Caki2 (cell line): ENCODE measurements around the gene OR2A25. TPM values are rescaled to one million over a fixed set of nuclear protein-coding genes. Genes with fewer than 3 reads are reported as not detected.

Source experiments
- DNase-seq: peaks from one replicate; pipeline ENCODE4 v3.0.0-alpha.2; 2015; ENCODE audit warnings: low read depth
- in situ Hi-C: cut with HindIII; loops from 2 replicates; pipeline ENCODE4 v1.10.0; 2016; ENCODE audit warnings: low sequenced_read_pairs, low pct_unique_long_range_greater_than_20kb, mixed read lengths
- total RNA-seq: library from RNA; depleted of rRNA; stranded (reverse); fragments of >200 nt; shearing (Covaris generic); gene quantifications from 2 replicates; pipeline ENCODE4 v1.2.3, GENCODE V29; 2014; ENCODE audit warnings: low replicate concordance; rRNA removed

The OR2A25 gene, protein sequence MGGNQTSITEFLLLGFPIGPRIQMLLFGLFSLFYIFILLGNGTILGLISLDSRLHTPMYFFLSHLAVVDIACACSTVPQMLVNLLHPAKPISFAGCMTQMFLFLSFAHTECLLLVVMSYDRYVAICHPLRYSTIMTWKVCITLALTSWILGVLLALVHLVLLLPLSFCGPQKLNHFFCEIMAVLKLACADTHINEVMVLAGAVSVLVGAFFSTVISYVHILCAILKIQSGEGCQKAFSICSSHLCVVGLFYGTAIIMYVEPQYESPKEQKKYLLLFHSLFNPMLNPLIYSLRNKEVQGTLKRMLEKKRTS
- not detected in 2 replicates for total RNA-seq

DNA sequence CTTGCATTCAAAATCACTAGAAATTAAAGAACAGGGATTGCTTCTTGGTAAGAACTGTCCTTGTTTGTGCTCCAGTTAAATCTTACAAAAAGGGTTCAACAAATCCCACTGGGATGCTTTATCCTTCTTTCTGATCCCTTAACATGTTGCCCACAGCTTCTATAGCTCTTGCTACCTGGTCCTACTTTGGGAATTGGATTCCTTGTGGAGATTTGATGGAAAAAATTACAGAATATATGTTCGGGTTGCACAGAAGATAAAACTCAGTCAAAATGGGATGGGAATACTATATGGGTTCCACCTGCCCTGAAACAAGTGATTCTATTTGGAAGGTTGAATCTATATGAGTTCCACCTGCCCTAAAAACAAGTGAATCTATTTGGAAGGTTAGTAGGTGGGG, at the start of gene OR2A25:
OR2A25 (plus strand) TSS at position 301 of the 400 bp plus-strand sequence. CDS start 4,409 bp downstream, outside the sequence.
- in situ Hi-C loops = no loop called here
- no peak for DNase-seq

DNA sequence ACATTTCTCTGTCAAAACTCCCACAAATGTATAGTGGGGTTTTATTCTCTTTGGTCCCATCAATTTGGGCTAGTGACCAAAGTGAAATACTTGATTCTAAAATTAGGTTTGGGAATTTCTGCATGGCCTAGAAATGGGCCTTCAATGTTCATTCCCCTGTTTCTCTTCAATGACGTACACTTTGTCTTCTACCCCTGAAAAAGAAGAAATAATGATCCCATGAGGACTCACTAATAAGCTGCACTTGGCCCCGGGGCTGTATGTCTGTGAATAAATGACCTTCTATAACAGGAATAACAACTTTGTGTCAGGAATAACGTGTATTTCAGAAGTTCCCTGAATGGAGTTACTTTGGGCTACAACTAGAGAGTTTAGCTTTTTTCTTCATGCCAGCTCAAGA, 49.3 kb upstream of the OR2A25 start:
- DNase-seq = no peak
- in situ Hi-C loops = no loop called here

DNA sequence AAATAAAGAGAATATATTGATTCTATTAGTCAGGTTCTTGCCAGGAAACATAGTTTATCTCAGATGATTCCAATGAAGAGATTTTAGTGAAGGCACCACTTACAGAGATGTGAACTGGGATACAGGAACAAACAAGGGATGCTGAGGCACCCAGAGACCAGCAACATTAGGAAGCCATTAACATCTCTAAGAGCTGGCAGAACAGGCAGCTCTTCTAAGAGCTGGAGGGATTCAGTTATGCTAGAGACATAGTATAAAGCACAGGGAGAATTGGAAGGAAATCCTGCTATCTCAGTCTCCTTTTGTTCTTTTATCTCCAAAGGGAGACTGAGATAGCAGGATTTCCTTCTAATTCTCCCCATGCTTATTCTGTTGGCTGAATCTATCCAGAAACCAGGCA, 47.4 kb upstream of the OR2A25 start:
- in situ Hi-C loops = no loop called here
- no peak for DNase-seq

DNA sequence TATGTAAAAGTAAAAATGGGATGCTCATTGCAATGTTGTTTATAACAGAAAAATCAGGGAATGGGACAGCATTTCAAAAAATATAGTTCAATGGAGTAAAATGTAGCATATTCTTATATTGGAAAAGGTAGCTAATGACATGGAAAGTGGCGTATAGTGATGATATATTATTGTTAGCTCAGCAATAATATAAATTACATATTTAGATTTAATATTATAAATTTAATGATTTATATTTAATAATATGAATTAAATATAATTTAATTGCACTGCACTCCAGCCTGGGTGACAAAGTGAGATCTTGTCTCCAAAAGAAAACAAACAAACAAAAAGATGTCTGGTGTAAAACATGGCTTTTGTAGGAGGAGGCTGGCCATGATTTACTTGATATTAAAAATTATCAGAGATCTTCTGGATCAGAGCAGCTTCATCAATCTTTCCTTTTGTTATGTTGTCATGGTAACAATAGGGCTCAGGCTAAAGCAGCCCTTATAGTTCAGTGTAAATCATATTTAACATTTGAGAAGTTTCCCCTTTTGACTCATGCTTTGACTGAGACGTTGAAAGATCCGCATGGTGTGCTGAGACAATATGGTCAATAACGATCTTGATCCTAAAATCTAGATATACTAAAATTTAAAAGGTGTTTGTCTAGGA, 46.3 kb upstream of the OR2A25 start:
- DNase-seq = no peak
- in situ Hi-C loops = no loop called here

DNA sequence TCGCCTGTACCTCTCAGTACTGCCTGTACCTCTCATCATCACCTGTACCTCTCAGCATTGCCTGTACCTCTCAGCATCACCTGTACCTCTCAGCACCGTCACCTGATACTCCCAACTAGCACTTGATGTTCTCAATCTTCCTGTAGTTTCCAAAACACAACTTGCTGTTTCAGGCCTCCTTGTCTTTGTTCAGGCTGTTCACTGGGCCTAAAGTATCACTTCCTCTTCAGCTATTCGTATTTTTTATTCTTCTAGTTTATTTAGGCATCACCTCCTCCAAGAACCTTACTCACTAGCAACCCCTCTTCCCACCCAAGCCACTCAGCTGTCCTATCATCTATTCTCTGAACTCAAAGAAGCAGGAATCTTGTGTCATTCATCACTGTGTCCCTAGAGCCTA, 45.4 kb upstream of the OR2A25 start:
- in situ Hi-C loops = no loop called here
- no peak for DNase-seq

DNA sequence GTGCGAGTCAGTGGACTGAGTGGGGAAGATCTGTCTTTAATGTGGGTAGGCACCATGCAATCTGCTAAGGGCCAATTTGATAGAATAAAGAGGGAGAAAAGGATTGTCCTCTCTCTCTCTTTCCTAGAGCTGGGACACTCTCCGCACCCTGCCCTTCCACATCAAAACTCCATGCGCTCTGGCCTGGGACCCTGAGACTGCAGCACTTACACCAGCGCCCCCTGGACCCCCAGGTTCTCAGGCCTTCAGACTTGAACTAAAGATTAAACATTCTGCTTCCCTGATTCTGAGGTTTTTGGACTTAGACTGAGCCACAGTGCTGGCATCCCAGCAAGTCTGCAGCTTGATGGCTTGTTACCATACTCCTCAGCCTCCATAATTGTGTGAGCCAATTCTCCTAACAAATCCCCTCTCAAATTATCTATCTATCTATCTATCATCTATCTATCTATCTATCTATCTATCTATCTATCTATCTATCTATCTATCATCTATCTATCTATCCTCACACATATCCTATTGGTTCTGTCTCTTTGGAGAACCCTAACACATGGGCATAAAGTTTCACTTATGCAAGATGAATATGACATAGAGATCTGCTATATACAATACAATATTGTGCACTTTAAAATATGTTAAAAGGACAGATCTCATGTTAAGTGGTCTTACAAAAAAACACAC, 43.3 kb upstream of the OR2A25 start:
- in situ Hi-C loops = no loop called here
- DNase-seq = no peak

DNA sequence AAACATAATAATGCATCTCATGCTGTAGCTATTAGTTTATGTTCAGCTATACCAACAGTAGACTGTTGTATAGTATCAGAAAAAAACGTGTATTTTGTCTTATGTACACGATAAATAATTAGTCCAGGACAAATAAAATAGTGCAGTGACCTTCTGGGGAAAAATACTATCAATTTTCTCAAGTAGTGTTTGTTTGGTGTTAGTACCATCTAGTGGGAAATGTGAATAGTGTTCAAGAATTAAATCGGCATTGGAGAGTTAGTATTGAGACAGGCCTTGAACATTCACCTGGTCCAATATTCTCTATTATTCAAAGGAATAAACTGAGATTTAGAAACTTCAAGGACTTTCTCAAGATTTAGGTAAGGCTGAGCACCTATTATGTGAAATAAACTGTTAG, 42.5 kb upstream of the OR2A25 start:
- in situ Hi-C loops = no loop called here
- DNase-seq = no peak

DNA sequence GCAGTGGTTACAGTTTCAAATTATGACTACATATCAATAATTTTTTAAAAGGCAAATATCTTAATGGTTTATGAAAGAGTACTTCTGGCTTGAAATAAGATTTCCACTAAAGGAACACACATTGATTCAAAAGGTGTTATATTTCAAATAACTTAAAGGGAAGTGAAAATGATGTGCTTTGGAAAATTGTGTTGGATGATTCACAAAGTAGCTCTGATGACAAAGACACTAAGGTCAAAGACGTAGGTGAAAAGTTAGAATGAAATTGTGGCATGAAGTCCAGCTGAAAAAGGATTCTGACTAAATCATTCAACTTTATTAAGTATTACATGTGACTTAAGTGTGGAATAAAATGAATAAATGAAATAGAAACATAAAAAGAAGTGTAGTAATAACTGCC, 41.6 kb upstream of the OR2A25 start:
- in situ Hi-C loops = no loop called here
- DNase-seq = no peak

DNA sequence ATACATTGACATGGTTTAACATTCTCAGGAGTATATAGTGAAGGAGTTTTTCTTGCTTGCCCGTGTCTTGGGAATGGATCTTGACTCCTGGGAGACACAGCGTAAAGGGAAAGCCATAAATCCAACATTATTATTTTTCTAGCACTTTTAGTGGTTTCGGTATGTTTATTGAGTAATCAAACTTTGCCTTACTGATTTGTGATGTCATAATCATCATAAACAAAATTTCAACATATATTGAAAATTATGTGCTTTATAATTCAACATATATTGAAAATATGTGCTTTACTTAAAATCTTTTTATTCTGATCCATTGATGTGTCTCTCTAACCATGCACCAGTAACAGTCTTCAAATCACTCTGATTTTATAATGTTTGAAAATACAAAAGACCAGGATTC, 41.1 kb upstream of the OR2A25 start:
- DNase-seq = no peak
- in situ Hi-C loops = no loop called here

DNA sequence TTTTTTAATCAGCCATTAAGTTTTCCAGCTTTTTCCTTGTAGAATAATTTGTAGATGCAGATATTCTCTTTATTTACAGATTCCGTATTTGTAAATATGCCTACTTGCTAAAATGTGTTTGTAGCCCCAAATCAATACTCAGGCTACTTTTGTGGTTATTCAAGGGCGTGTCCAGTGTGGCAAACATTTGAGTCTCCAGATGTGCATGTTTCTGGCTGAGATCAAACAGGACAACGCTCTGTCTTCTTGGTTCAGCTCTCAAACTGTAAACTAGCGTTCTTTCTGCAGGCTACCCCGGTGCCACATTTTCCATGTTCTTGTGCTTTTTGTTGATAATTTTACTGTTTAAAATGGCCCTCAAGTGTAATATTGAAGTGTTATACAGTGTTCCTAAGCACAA, 37.1 kb upstream of the OR2A25 start:
- no peak for DNase-seq
- in situ Hi-C loops = no loop called here

DNA sequence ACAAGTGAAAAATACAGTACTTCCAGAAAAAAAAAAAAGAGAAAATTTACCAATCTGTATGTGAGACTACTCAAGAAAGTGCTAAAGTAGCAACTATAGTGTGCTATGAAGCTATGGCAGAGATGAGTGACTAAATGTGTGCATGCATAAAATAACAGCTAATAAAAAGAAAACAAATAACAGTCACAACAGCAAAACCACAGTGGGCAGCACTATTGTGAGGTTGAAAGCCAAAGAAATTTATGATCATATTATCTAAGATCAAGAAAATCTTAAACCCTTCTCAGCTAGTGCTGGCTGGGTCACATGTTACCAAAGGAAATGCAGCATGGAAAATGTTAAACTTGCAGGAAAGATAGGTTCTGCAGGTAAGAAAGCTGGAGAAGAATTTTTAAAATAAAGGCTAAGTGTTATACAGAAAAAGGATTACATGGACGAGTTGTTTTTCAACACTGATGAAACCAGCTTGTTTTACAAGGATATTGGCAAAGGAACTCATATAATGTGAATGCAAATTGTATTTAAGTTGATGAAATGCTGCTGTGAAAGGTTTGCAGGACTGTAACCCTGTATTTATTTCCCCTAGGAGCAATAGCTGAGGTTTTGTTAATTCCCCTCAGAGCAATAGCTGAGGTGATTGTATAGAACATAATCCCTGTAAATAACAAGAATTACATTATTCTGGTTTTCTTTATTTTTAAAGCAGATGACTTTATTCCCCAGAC, 36.5 kb upstream of the OR2A25 start:
- no peak for DNase-seq
- in situ Hi-C loops = no loop called here

DNA sequence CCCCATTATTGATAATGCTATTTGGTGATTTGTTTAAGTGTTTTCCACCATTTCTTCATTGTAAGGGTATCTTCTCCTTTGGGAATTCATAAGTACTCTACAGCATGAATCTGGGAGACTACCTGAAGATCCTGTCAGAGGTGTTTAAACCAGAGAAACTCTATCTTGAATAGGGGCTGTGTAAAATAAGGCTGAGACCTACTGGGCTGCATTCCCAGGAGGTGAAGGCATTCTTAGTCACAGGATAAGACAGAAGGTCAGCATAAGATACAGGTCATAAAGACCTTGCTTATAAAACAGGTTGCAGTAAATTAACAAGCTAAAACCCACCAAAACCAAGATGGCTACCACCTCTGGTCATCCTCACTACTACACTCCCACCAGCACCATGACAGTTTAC, 34.2 kb upstream of the OR2A25 start:
- no peak for DNase-seq
- in situ Hi-C loops = no loop called here

DNA sequence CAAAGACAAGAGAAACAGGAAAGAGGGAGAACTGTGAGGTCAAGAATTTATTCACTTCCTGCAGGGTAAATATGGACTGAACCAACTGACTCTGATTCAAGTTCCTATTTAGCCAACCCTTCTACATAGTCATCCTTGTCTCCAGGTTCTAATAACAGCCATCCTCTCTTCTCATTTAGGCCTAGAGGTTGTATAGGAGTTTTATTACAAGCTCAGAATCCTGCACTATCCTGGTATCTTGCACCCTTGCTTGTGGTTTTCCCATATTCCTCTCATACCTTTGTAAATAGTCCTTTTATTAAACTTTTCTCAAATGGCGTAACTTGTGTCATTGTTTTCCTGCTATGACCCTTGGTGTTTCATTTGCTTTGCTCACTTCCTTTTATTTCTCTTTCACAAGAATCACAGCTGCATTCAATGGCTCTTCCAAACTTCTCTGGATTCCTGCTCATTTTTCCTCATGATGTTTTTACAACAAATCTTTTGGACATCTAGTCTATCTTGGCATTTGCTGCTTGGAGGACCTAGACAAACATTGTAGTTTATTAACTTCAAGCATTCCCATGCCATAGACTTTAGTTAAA, 33.2 kb upstream of the OR2A25 start:
- DNase-seq = no peak
- in situ Hi-C loops = no loop called here

DNA sequence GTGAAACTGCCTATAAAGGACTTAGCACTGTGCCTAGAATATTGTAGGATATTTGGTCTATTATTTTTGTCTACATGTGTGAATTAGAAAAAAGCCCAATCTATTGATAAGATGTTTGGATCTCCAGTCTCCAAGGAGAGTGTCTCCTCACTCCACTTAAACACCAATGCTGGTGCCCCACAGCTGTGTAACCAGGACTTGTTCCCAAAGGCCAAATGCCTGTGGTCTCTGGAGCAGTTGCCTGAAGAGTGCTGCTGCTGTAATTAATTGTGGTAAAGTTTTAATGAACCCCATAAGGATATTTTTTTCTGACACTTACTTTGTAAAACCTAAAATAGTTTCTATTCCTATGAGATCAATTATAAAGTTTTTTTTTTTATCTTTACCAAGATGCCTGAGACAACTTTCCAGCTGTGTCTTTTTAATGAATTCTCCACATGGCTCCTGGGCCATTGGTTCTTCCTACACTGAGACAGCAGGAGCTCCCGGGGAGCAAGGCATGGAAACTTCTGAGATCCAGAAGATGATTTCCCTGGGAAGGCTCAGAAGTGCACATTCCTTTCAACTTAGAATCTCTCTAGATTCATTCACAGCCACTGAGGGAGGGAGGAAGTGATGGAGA, 32.1 kb upstream of the OR2A25 start:
- in situ Hi-C loops = no loop called here
- DNase-seq = no peak

DNA sequence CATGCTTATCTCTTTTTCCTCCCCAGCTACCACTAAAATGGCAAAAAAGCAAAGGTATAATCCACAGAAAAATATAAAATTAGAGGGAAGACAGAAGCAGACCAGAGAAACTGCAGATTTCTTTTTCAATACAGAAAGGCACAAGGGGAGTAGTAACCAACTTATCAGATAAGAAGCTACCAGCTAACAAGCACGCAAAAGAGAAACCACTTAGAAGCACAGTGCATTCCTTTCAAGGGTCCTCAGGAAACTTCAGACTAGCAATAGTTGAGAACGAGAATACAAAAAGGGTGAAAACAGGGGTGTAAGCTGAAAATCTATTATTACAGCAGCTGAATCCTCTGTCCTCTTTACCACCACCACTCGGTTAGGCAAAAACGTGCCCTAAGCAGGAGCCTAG, 30.7 kb upstream of the OR2A25 start:
- in situ Hi-C loops = no loop called here
- no peak for DNase-seq

DNA sequence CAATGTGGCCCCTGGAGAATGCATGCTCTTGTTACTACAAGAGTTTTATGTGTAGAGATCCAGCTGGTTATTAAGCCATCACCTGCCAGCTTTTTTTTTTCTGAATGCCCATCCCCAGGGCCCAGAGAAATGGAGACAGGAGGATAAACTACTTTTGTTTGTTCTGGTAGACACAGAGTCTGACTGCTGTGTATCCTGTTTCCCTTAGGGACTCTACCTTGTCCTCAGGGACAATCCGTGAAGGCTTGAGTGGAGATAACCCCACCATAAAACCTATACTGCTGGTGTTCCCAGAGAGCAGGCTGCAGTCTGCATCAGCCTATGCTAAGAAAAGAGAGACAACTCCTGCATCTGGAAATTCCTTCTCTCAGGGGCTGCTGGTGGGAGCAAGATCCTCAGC, 21.0 kb upstream of the OR2A25 start, which contains the start of gene OR2A5:
OR2A5 (plus strand) TSS at position 301 of the 400 bp plus-strand sequence. CDS start 1,454 bp downstream, outside the sequence.
- DNase-seq = no peak
- in situ Hi-C loops = no loop called here

DNA sequence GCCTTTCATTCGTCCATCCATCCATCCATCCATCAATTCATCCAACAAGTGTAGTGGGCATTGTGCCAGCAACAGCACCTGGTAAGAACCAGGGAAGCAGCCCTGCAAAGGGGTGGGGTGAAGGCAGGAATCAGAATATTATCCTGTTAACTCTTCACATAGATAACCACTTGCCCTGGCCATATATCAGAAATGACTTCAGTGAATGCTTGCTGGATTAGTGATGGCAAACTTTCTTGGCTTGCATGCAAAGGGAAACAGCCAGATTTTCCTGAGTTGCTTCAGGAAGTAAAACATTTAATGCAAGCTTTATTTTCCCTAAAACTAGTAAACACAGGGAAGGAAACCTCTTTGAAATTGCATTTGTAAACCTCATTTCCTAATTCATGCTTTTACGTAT, 20.1 kb upstream of the OR2A25 start:
- in situ Hi-C loops = no loop called here
- DNase-seq = no peak

DNA sequence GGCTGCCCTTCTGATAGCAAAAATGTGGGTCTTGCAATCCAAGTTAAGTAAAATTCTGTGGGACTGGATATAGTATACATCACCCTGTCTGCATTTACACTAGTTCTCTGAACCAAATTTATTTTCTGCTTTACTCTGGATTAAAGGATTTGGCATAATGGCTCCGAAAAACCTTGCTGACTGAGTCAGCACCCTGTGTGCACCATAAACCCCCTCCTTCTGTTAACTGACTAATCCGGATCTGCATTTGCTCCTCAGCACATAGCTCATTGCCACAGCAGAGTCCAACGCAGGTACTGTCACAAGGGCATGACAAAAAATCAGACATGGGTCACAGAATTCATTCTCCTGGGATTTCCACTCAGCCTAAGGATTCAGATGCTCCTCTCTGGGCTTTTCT, 19.5 kb upstream of the OR2A25 start:
- no peak for DNase-seq
- in situ Hi-C loops = no loop called here
